HepG2 (cell line): ENCODE results near the gene PLA2G2A. TPM values are rescaled to one million over a fixed set of nuclear protein-coding genes. Genes with fewer than 3 reads are reported as not detected.
A peak's percentile ranks its signal among the peaks of the same experiment; 100 is the strongest.

ENCODE experiments used
- E2F2 ChIP-seq: sonication (generic); formaldehyde crosslinking; IDR thresholded peaks from 2 replicates; pipeline ENCODE4 v1.4.0; 2020; ENCODE audit warnings: missing genetic modification reagents, borderline replicate concordance
- FOSL1 ChIP-seq: sonication (generic); formaldehyde crosslinking; IDR thresholded peaks from 2 replicates; pipeline ENCODE4 v1.9.0; 2021; ENCODE audit warnings: missing genetic modification reagents, borderline replicate concordance
- GZF1 ChIP-seq: sonication (generic); formaldehyde crosslinking; IDR thresholded peaks from 2 replicates; pipeline ENCODE4 v1.5.1; 2020; ENCODE audit warnings: mild to moderate bottlenecking, missing genetic modification reagents
- NFATC3 ChIP-seq: sonication (generic); formaldehyde crosslinking; IDR thresholded peaks from 2 replicates; pipeline ENCODE4 v1.5.1; 2020; ENCODE audit warnings: mild to moderate bottlenecking, missing genetic modification reagents
- SRF ChIP-seq: IDR thresholded peaks from 2 replicates; pipeline ENCODE4 v1.6.1; 2011; ENCODE audit warnings: mild to moderate bottlenecking, low read depth, low read length, moderate library complexity
- ZC3H13 ChIP-seq: sonication (generic); formaldehyde crosslinking; IDR thresholded peaks from 2 replicates; pipeline ENCODE4 v1.8.1; 2023; ENCODE audit warnings: mild to moderate bottlenecking, missing genetic modification reagents, moderate library complexity
- ZGPAT ChIP-seq: IDR thresholded peaks from 2 replicates; pipeline ENCODE4 v1.6.1; 2016; ENCODE audit warnings: mild to moderate bottlenecking
- ZKSCAN1 ChIP-seq: fragments of 150-350 bp; IDR thresholded peaks from 2 replicates; pipeline ENCODE4 v1.6.1; 2014; ENCODE audit warnings: low read length
- ZNF143 ChIP-seq: sonication (generic); formaldehyde crosslinking; IDR thresholded peaks from 2 replicates; pipeline ENCODE4 v1.4.0; 2020; ENCODE audit warnings: missing genetic modification reagents
- ZNF20 ChIP-seq: sonication (generic); formaldehyde crosslinking; IDR thresholded peaks from 2 replicates; pipeline ENCODE4 v1.4.0; 2020; ENCODE audit warnings: mild to moderate bottlenecking, moderate library complexity, missing genetic modification reagents
- ZNF280D ChIP-seq: sonication (generic); formaldehyde crosslinking; IDR thresholded peaks from 2 replicates; pipeline ENCODE4 v1.5.1; 2020; ENCODE audit warnings: mild to moderate bottlenecking, missing genetic modification reagents
- ZNF496 ChIP-seq: sonication (generic); formaldehyde crosslinking; IDR thresholded peaks from 2 replicates; pipeline ENCODE4 v1.8.1; 2023; ENCODE audit warnings: mild to moderate bottlenecking, moderate library complexity, missing genetic modification reagents; ENCODE audit not compliant: insufficient replicate concordance
- ZNF580 ChIP-seq: IDR thresholded peaks from 2 replicates; pipeline ENCODE4 v1.6.1; 2016; ENCODE audit warnings: low read depth, borderline replicate concordance
- ZNF609 ChIP-seq: sonication (generic); formaldehyde crosslinking; IDR thresholded peaks from 2 replicates; pipeline ENCODE4 v1.4.0; 2020; ENCODE audit warnings: mild to moderate bottlenecking, missing genetic modification reagents, borderline replicate concordance
- ZNF883 ChIP-seq: sonication (generic); formaldehyde crosslinking; IDR thresholded peaks from 2 replicates; pipeline ENCODE4 v1.5.1; 2020; ENCODE audit warnings: mild to moderate bottlenecking, missing genetic modification reagents; ENCODE audit errors: not compliant biosample characterization
- polyA plus RNA-seq, 8 experiments: library from polyadenylated mRNA; depleted of rRNA in 3 of 8; stranded (reverse) in 7 of 8; unstranded in 1 of 8; fragments of >200 nt; fragmentation: Illumina TruSeq in 4 of 8; extraction: Trizol in 4 of 8; gene quantifications; 2 replicates each; pipeline versions ENCODE4 v1.2.1 to v1.2.3, GENCODE V29; 2011 to 2016; ENCODE audit warnings: low read depth in 4 of 8, missing spikeins in 1 of 8, mixed read lengths in 1 of 8; ENCODE audit not compliant: insufficient read depth in 1 of 8
- total RNA-seq, 5 experiments: library from RNA; depleted of rRNA; stranded (reverse); fragments of >200 nt; fragmentation: Illumina TruSeq; extraction: Trizol; gene quantifications; 2 replicates each; pipeline ENCODE4 v1.2.3, GENCODE V29; 2016; ENCODE audit warnings: low read depth in 1 of 5

Gene PLA2G2A
- total and polyA plus RNA-seq, 2 of the 13 experiments (the other 11 are each of a cell fraction or from before 2014, with no cell fraction given) = 0.35 to 30.3 TPM

- TF ChIP-seq ZNF609 (CRISPR knock-in tag) (no peak), NFATC3 (CRISPR knock-in tag) (no peak), E2F2 (no peak), ZNF280D (CRISPR knock-in tag) (no peak), ZNF580 (CRISPR knock-in tag) (no peak), ZNF496 (CRISPR knock-in tag) (no peak), ZNF20 (no peak), GZF1 (no peak), ZNF883 (CRISPR knock-in tag) (no peak), ZGPAT (peak; percentile 59; the same call in 1 of the 2 replicates), SRF (no peak), ZKSCAN1 (no peak), FOSL1 (no peak), ZC3H13 (CRISPR knock-in tag) (no peak), ZNF143 (no peak)
Measured at GRCh38 chr1:19981507-19982312, 2.3 kb upstream of the PLA2G2A start (continued).
